Central memory CD8-positive, alpha-beta T cell (primary cell): Measurements from ENCODE around the gene NCR1.
A peak's percentile ranks its signal among the peaks of the same experiment; 100 is the strongest.
"Not testable (repeated sequence)": the region's sequence is repeated elsewhere in the genome, so short reads cannot be mapped to it uniquely, and the experiment has no call there.

Source experiments
- ATAC-seq: fragments of 150-1000 bp; cut with Tn5 transposase; replicated peaks from 2 replicates; pipeline ENCODE4 v1.10.0; 2022; ENCODE audit warnings: mild to moderate bottlenecking, moderate FRiP score, moderate number of reproducible peaks; ENCODE audit not compliant: poor library complexity, severe bottlenecking; ENCODE audit errors: extremely low read depth
- DNase-seq, 2 donors: peaks; one replicate each; pipeline ENCODE4 v3.0.0; 2021; ENCODE audit warnings: low spot score in 2 of 2
- H3K27ac Mint-ChIP-seq: one replicate; pipeline ENCODE4 v1.8.0; 2022; ENCODE audit warnings: low read depth, mild to moderate bottlenecking, moderate library complexity, mixed read lengths
- H3K27me3 Mint-ChIP-seq: one replicate; pipeline ENCODE4 v1.8.0; 2022; ENCODE audit warnings: mixed read lengths
- H3K36me3 Mint-ChIP-seq: one replicate; pipeline ENCODE4 v1.8.0; 2022; ENCODE audit warnings: mild to moderate bottlenecking, moderate library complexity, mixed read lengths; ENCODE audit not compliant: insufficient read depth
- H3K4me1 Mint-ChIP-seq: one replicate; pipeline ENCODE4 v1.8.0; 2022; ENCODE audit warnings: mixed read lengths
- H3K4me3 Mint-ChIP-seq: one replicate; pipeline ENCODE4 v1.8.0; 2022; ENCODE audit warnings: mild to moderate bottlenecking, moderate library complexity, mixed read lengths
- H3K9me3 Mint-ChIP-seq: one replicate; pipeline ENCODE4 v1.8.0; 2022; ENCODE audit warnings: mixed read lengths

Gene NCR1, protein sequence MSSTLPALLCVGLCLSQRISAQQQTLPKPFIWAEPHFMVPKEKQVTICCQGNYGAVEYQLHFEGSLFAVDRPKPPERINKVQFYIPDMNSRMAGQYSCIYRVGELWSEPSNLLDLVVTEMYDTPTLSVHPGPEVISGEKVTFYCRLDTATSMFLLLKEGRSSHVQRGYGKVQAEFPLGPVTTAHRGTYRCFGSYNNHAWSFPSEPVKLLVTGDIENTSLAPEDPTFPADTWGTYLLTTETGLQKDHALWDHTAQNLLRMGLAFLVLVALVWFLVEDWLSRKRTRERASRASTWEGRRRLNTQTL

DNA sequence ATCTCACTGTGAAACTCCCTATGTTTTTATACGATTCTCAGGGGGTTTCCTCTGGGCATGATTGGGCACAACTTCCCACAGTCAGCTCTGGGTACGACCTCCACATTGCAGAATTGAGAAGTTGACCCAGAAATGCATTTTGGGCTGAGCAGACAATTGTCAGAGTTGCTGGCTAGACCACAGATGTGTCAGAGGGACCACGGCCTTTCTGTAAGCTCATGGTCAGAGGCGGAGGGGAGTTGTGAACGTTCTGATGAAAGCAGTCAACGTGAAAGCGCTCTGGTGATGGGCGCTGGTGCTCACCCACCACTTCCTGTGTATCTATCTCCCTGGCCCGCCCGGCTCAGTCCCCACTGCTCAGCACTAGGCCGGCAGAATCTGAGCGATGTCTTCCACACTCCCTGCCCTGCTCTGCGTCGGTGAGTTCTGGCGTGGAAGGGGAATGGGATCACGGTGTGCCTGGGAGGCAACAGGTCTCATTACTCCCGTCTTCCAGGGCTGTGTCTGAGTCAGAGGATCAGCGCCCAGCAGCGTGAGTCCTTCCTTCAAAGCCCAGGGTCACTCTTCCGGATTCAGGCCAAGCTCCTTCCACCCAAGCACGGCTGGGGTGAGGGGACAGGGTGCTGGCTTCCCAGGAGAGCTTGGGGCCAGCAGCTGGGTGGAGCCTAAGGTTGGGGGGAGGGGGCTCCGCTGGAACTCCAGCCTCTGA, at the start of gene NCR1:
Gene NCR1, plus strand, starts transcription at position 346 of the 709 bp plus-strand sequence. Its CDS starts 40 bp downstream, at position 386.
- no peaks in the 10 kb centered on the region for H3K4me1 Mint-ChIP-seq
- H3K27me3 Mint-ChIP-seq: peaks cover 10% of the 10 kb centered on the region
- H3K27ac Mint-ChIP-seq: peak within 1 kb of the TSS; percentile 72
- peak within 1 kb of the TSS; percentile 68 for H3K4me3 Mint-ChIP-seq
- ATAC-seq (peak; percentile 79), DNase-seq (peak in 1 of 2 donors; percentile 25)
- H3K9me3 Mint-ChIP-seq: peaks cover 5% of the 10 kb centered on the region
- H3K36me3 Mint-ChIP-seq: peaks cover 3% of the 10 kb centered on the region

DNA sequence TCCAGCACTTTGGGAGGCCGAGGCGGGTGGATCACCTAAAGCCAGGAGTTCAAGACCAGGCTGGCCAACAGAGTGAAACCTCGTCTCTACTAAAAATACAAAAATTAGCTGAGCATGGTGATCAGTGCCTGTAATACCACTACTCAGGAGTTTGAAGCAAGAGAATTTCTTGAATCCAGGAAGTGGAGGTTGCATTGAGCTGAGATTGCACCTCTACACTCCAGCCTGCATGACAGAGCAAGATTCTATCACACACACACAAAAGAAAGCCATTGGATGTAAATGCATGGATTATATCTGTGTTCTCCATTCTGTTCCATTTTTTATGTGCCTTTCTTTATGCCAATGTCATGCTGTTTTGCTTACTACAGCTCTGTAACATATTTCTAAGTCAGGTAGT, 47.5 kb upstream of the NCR1 start:
- H3K36me3 Mint-ChIP-seq, ATAC-seq, DNase-seq, H3K9me3 Mint-ChIP-seq, H3K4me1 Mint-ChIP-seq, H3K4me3 Mint-ChIP-seq, H3K27ac Mint-ChIP-seq: not testable (repeated sequence)
- peaks cover 39% of the 10 kb centered on the region for H3K27me3 Mint-ChIP-seq

DNA sequence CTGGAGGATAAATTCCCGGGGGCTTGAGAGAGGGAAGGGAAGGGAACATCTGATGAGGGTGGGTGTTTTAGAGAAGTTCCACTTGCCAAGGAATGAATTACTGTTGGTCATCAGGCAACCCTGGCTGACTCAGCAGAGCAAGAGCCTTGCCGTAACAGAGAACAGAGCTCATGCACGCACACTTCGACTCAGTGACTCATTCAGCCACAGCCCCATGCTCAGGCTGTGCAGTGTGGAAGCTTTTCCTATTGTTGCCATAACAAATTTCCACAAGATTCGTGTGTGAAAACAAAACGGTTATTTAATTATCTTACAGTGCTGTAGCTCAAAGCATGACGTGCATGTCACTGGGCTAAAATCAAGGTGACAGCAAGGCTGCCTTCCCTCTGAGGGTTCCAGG, 46.5 kb upstream of the NCR1 start:
- ATAC-seq, DNase-seq, H3K4me3 Mint-ChIP-seq, H3K9me3 Mint-ChIP-seq, H3K36me3 Mint-ChIP-seq, H3K4me1 Mint-ChIP-seq, H3K27ac Mint-ChIP-seq: not testable (repeated sequence)
- peaks cover 32% of the 10 kb centered on the region for H3K27me3 Mint-ChIP-seq

DNA sequence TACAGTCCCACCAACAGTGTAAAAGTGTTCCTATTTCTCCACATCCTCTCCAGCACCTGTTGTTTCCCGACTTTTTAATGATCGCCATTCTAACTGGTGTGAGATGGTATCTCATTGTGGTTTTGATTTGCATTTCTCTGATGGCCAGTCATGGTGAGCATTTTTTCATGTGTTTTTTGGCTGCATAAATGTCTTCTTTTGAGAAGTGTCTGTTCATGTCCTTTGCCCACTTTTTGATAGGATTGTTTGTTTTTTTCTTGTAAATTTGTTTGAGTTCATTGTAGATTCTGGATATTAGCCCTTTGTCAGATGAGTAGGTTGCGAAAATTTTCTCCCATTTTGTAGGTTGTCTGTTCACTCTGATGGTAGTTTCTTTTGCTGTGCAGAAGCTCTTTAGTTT, 42.5 kb upstream of the NCR1 start:
- peaks cover 48% of the 10 kb centered on the region for H3K27me3 Mint-ChIP-seq
- not testable (repeated sequence) for H3K36me3 Mint-ChIP-seq, ATAC-seq, H3K9me3 Mint-ChIP-seq, H3K27ac Mint-ChIP-seq, H3K4me1 Mint-ChIP-seq, DNase-seq, H3K4me3 Mint-ChIP-seq

DNA sequence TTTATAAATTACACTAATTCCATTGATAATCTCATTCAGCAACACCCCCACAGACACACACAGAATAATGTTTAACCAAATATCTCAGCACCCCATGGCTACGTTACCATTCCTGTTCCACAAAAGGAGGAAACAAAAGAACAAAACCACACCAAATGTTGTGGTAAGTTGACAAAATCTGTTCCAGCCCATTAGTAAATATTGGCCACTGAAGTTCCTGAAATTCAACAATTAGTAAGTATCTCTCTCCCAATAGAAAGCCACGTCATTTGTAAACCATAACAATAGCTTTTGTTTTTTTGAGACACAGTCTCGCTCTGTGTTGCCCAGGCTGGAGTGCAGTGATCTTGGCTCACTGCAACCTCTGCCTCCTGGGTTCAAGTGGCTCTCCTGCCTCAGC, 34.3 kb upstream of the NCR1 start:
- Mint-ChIP-seq H3K27me3 (peaks cover 25% of the 10 kb centered on the region), H3K4me1 (no peaks in the 10 kb centered on the region), H3K4me3 (no peak overlapping the region), H3K27ac (no peak overlapping the region), H3K36me3 (no peaks in the 10 kb centered on the region), H3K9me3 (no peaks in the 10 kb centered on the region)
- ATAC-seq (no peak), DNase-seq (no peak)

DNA sequence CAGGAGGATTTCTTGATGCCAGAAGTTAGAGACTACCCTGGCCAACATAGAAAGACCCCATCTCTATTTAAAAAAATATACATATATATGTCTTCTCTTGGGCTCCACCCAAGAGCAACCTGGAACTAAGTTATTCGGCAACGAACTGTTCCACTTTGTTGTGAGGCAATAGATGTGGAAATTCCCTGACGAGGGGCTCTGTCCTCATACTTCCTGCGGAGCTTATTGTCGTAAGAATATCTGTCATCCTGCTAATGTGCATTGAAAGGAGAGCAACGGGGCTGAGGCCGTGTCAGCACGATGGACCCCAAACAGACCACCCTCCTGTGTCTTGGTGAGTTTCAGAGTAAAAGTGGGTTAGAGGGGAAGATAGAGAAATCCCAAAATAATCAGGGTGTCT, 32.0 kb upstream of the NCR1 start, which contains the start of gene FCAR:
Gene FCAR, plus strand, starts transcription at position 246 of the 400 bp plus-strand sequence. Its CDS starts 55 bp downstream, at position 301.
- peaks cover 18% of the 10 kb centered on the region for H3K27me3 Mint-ChIP-seq
- H3K36me3 Mint-ChIP-seq: no peaks in the 10 kb centered on the region
- H3K4me1 Mint-ChIP-seq: no peaks in the 10 kb centered on the region
- DNase-seq: no peak
- no peak within 1 kb of the TSS for H3K27ac Mint-ChIP-seq
- ATAC-seq: no peak
- H3K9me3 Mint-ChIP-seq: no peaks in the 10 kb centered on the region
- H3K4me3 Mint-ChIP-seq: no peak within 1 kb of the TSS

DNA sequence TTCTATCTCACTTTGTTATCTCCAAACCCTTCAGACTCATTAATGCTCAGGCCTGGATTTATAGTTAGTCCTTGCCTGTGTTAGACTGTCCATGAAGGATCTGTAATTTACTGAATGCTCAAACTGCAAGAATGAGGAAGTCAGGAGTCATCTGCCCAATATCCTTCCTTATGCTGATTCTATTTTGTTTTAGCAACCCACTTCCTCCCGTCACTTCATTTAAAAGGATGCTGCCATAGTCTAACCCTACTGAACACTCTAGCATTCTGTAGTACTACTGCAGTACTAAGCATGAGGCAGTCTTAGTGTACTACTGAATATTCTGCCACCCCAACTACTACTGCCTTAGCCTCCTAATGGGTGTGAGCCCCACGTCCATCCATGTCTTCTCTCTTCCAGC, 30.4 kb upstream of the NCR1 start:
- H3K27ac Mint-ChIP-seq: no peak overlapping the region
- DNase-seq (no peak), ATAC-seq (no peak)
- no peak overlapping the region for H3K4me3 Mint-ChIP-seq
- no peaks in the 10 kb centered on the region for H3K36me3 Mint-ChIP-seq
- no peaks in the 10 kb centered on the region for H3K9me3 Mint-ChIP-seq
- peaks cover 27% of the 10 kb centered on the region for H3K27me3 Mint-ChIP-seq
- no peaks in the 10 kb centered on the region for H3K4me1 Mint-ChIP-seq

DNA sequence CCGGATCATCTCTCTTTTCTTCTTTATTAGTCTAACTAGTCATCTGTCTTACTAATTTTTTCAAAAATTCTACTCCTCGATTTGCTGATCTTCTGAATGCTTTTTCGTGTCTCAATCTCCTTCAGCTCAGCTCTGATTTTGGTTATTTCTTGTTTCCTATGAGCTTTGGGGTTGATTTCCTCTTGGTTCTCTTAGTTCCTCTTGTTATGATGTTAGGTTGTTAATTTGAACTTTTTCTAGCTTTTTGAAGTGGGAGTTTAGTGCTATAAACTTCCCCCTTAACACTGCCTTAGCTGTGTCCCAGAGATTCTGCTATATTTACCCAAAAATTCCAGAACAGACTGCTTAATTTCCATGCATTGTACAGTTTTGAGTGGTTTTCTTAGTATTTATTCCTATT, 28.5 kb upstream of the NCR1 start:
- Mint-ChIP-seq H3K4me3 (no peak overlapping the region), H3K27ac (no peak overlapping the region)

DNA sequence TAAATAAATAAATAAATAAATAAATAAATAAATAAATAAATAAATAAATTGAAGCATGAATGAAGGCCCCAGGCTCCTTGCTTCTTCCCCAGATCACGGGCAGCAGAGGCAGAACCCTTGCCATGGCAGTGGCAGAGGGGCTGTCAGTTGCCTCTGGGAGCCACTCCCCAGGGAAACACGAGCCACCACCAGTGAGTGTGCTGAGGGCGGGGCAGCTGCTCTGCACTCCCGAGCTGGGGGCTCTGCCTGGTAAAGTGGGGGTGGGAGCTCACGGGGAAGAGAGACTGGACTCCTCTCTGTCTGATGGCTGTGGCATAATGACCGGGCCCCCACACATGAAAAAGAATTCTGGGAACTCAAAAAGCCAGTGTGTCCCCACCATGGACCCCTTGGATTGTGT, 24.1 kb upstream of the NCR1 start:
- ATAC-seq (no peak), DNase-seq (no peak)
- H3K9me3 Mint-ChIP-seq: no peaks in the 10 kb centered on the region
- H3K4me3 Mint-ChIP-seq: no peak overlapping the region
- no peaks in the 10 kb centered on the region for H3K36me3 Mint-ChIP-seq
- H3K4me1 Mint-ChIP-seq: no peaks in the 10 kb centered on the region
- no peak overlapping the region for H3K27ac Mint-ChIP-seq
- peaks cover 23% of the 10 kb centered on the region for H3K27me3 Mint-ChIP-seq

More for the DNA sequence above, 28.5 kb upstream of the NCR1 start:
- ATAC-seq: no peak
- H3K4me1 Mint-ChIP-seq: no peaks in the 10 kb centered on the region
- DNase-seq: no peak
- peaks cover 32% of the 10 kb centered on the region for H3K27me3 Mint-ChIP-seq
- H3K36me3 Mint-ChIP-seq: no peaks in the 10 kb centered on the region
- H3K9me3 Mint-ChIP-seq: no peaks in the 10 kb centered on the region

DNA sequence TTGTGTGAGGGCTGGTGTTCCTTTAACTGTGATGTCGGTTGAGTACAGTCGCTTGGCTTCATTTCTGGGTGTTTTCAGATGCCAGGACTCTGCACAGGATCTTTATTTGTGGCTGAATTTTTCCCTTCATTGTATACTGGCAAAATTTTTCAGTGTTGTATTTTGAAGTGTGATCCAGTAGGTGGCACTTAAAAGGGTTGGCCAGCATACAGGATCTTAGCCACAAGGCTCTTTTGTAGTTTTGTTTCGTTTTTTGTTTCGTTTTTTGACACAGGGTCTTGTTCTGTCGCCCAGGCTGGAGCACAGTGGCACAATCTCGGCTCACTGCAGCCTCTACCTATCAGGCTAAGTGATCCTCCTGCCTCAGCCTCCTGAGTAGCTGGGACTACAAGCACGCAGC, 23.2 kb upstream of the NCR1 start:
- Mint-ChIP-seq H3K36me3 (no peaks in the 10 kb centered on the region), H3K27me3 (peaks cover 20% of the 10 kb centered on the region), H3K27ac (no peak overlapping the region), H3K4me1 (no peaks in the 10 kb centered on the region), H3K4me3 (no peak overlapping the region), H3K9me3 (no peaks in the 10 kb centered on the region)
- ATAC-seq (no peak), DNase-seq (no peak)

DNA sequence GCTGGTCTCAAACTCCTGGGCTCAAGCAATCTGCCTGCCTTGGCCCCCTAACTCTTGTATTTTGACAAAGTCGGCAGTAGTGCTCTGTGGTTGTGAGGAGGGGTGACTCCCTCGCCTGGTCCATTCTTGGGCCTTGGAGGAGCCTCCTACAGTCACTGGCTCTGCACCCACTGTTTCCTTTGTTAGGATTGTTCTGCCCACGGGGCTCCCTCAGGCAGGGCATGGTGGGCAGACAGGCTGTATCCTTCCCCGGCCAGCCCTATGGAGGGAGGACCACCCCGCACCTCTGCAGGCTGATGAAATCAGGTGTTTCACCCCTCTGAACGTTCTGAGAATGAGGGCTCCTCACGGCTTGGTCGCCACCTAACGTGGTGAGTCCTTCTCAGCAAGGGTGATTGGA, 22.7 kb upstream of the NCR1 start:
- DNase-seq (no peak), ATAC-seq (no peak)
- no peak overlapping the region for H3K4me3 Mint-ChIP-seq
- no peaks in the 10 kb centered on the region for H3K9me3 Mint-ChIP-seq
- H3K36me3 Mint-ChIP-seq: no peaks in the 10 kb centered on the region
- H3K27ac Mint-ChIP-seq: no peak overlapping the region
- H3K27me3 Mint-ChIP-seq: peaks cover 20% of the 10 kb centered on the region
- no peaks in the 10 kb centered on the region for H3K4me1 Mint-ChIP-seq

DNA sequence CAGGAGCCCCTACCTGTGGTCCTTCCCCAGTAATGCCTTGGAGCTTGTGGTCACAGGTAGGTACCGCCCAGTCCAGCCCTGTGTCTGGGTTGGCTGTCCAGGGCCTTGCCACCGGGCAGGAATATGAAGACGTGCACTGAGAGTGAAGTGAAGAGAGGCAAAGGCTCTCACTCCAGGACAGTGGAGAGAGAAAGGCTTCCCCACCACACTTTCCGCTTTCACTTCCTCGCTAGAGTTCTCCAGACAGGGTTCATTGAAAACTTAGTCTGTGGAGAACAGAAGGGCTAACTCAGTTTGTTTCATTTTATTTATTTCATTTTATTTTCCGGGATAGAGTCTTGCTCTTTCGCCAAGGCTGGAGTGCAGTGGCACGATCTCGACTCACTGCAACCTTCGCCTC, 17.7 kb upstream of the NCR1 start:
- no peak for DNase-seq
- H3K4me3 Mint-ChIP-seq: no peak overlapping the region
- no peaks in the 10 kb centered on the region for H3K9me3 Mint-ChIP-seq
- no peaks in the 10 kb centered on the region for H3K27me3 Mint-ChIP-seq
- ATAC-seq: no peak
- H3K27ac Mint-ChIP-seq: no peak overlapping the region
- no peaks in the 10 kb centered on the region for H3K36me3 Mint-ChIP-seq
- H3K4me1 Mint-ChIP-seq: no peaks in the 10 kb centered on the region

DNA sequence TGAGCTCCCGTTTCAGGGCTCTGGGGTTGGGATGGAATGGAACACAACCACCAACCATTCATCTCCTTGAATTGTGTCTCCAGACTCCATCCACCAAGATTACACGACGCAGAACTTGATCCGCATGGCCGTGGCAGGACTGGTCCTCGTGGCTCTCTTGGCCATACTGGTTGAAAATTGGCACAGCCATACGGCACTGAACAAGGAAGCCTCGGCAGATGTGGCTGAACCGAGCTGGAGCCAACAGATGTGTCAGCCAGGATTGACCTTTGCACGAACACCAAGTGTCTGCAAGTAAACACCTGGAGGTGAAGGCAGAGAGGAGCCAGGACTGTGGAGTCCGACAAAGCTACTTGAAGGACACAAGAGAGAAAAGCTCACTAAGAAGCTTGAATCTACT, 16.4 kb upstream of the NCR1 start:
- no peaks in the 10 kb centered on the region for H3K36me3 Mint-ChIP-seq
- no peaks in the 10 kb centered on the region for H3K4me1 Mint-ChIP-seq
- no peaks in the 10 kb centered on the region for H3K27me3 Mint-ChIP-seq
- H3K4me3 Mint-ChIP-seq: no peak overlapping the region
- DNase-seq (no peak), ATAC-seq (no peak)
- H3K27ac Mint-ChIP-seq: no peak overlapping the region
- no peaks in the 10 kb centered on the region for H3K9me3 Mint-ChIP-seq
